ENCODE results near the gene TIMM21.

TIMM21 gene

DNA sequence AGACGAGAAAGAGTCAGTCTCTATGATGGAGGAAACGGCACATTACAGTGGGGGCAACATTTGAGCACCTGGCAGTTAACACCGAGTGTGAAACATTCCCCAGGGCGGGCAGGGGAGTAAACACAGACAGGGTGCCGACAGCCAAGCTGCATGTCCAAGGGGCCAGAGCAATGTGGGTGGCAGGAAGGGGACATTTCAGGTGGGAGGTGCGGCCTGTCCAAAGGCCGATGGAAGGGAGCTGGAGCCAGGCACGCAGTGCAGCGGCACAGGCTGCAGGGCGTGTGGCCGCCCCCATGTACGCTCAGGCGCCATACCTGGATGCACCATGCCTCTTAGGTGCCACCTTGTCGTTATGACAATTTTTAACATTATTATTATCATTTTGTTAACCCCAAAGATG lies 43.3 kb downstream of the TIMM21 start:
- no peak for DNase-seq (ENCODE audit: low spot score)

DNA sequence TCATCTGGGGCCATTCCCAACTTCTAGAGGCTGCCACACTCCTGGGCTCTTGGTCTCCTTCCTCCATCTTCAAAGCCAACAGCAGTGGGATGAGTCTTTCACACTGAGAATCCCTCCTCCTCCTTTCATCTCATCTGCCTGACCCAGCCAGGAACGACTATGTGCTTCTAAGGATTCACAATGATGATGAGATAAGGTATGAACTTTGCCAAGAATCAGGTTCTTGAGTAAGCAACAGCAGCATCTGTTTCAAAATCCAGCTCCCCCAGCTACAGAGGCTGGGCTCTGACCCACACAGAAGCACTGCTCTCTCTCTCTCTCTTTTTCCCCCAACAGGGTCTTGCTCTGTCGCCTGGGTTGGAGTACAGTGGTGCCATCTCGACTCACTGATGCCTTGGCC lies 46.4 kb downstream of the TIMM21 start:
- DNase-seq (ENCODE audit: low spot score), result no peak

DNA sequence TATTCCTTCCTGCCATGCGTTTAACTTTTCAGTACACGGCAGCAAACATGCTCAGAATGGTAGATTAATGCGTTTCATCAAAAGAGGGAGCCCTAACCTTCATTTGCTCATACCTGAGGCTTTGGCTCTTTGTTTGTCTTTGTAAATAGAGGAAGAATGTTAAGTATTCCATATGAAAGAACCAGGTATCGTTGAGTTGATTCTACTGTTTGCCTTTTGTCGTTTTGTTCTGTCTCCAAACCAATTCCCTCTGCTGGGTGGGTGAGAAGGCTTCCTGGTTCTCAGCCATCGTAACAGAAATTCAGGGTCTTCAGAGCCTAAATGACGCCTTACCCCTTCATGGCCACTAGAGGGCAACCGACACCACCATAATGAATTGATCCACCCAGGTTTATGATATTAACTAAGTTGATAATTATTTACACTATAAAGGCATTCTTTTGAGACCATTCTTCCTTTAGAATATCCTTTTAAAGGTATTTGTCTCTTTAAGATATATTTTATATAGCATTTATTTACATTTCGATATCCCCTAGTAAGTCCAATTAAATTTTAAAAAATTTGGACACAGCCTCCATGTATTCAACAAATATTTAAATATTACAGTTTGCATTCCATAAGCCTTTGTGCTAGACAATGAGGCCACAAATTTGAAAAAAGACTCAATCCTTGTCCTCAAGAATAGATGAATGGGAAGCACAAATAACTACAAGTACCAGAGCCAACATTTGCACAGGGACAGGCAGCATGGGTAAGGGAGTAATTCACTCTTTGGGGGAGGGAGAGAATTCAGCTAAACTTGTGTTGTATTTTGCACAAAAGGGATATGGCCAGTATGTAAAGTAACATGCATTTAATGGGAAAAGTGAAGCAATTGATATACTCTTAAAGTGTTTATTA lies 48.1 kb downstream of the TIMM21 start:
- peak; percentile 74 for DNase-seq (ENCODE audit: low spot score)

DNA sequence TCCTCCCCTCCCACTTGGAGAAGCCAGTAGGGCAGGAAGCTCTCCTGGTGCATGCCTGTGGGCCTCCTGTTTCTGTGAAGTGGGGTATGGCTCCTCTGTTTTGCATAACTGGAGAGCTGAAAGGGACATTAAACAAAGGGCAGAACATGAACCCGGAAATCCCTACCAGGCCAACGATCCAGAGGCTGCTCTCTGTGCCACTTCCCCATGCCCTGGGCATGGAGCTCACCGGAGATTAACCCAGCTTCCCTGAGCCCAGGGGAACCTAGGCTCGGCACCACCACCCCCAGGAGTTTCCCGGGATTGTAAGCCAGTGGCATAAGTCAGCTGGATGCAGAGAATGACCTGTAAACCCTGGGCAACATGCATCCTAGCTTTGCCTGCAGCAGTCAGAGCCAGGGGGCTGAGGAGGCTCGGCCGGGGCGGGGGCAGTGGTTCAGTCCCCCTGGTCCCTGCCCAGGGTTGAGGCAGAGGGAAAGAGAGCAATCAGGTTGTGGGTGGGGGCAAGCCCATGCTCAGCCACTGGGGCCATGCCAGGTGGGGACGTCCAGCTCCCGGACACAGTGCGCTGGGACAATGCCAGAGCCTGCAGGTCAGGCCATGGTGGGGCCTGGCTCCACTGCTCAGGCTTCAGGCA lies 49.5 kb downstream of the TIMM21 start:
- DNase-seq (ENCODE audit: low spot score), result no peak

DNA sequence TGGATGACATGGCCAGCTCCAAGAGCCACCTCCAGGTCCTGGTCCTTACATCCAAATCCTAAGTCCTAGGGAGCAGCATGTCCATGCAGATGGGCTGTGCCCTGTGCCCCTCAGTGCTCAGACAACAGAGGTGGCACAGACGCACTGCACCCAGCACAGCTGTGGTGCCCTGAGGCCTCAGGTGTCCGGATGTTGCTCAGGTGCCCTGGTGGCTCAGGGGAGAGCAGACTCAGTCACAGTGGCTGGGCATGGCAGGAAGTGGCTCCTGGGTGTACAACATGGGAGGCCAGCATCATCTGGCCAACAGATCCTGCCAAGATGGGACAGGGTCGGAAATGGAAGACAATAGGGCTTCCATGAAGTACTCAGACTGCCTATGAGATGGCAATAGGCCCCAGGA lies 50.1 kb downstream of the TIMM21 start:
- DNase-seq (ENCODE audit: low spot score), result no peak

DNA sequence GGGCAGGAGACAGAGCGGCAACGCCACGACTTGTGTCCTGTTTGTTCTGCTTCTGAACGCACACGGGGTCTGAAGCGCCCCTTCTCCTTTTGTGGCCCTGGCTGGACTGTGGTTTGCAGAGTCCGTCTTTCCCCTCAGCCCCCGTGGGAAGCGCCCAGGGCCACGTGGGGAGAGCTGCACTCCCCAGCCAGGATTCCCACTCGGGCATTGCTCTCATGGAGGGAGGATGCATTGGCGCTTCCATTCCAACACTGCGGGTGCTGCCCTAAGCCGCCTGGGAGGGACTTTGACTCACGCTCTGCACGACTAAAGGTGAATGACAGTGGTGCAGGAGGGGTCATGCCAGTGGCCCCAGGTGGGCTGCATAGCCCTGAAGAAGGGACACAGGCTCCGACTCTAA lies 52.5 kb downstream of the TIMM21 start:
- DNase-seq (ENCODE audit: low spot score), result no peak

DNA sequence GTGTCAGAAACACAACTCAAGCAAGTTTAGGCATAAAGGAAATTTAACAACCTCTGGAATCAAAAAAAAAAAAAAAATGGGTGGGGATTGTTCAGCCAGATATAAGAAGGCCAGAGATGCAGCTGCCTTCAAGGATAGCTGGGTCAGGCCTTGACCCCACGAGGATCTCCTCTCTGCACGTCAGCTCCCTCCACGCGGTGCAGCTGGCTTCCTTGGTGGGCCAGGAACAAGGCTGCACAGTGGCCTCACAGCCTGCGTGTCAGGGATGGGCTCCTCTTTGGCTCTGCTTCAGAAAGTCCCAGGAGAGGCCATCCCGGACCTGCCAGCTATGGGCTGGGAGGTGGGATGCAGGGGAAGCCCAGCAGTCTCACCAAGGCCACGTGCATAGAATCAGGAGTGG lies 55.5 kb downstream of the TIMM21 start:
- DNase-seq (ENCODE audit: low spot score), result no peak

DNA sequence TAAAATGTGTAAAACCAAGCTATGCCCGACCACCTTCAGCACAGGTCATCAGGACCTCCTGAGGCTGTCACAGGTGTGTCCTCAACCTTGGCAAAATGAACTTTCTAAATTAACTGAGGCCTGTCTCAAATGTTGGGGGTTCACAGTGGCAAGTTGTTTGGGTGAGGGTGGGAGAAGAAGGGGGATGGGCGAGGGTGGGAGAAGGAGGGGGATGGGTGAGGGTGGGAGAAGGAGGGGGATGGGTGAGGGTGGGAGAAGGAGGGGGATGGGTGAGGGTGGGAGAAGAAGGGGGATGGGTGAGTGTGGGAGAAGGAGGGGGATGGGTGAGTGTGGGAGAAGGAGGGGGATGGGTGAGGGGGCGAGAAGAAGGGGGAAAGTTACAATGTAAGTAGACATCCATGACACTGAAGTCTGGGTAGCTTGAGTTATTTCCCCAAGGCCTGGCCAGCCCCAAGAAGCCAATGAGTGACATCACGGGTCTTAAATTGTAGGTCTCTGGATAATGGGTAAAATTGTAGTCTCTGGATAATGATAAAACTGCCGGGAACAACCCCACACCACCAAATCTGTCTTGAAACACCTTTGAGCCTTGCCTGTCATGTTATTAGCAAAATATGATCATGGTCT lies 56.3 kb downstream of the TIMM21 start:
- DNase-seq (ENCODE audit: low spot score), result no peak
